Adrenal gland (tissue), 12 donors: Measurements from ENCODE around the gene TELO2. TPM values are rescaled to one million over a fixed set of nuclear protein-coding genes. Genes with fewer than 3 reads are reported as not detected.

Experiments used
- DNase-seq, 7 donors: peaks; one replicate each; pipeline ENCODE4 v3.0.0-alpha.2; 2019 to 2020
- H3K27ac ChIP-seq, 5 donors: fragments of 200-600 bp; sonication (generic) in 4 of 5; 1 replicate in 3 of 5; 2 replicates in 2 of 5; pipeline versions ENCODE4 v1.5.1 to v1.8.0; 2016 to 2020; ENCODE audit warnings: mild to moderate bottlenecking in 1 of 5
- H3K27me3 ChIP-seq: fragments of 200-600 bp; 2 replicates; pipeline ENCODE4 v1.8.0; 2021
- H3K36me3 ChIP-seq, 2 donors: fragments of 200-600 bp; replicated peaks in 1 of 2; 1 replicate in 1 of 2; 2 replicates in 1 of 2; pipeline versions ENCODE4 v1.5.1 to v1.8.0; 2018 to 2022
- H3K4me1 ChIP-seq, 2 donors: fragments of 200-600 bp; replicated peaks in 1 of 2; 1 replicate in 1 of 2; 2 replicates in 1 of 2; pipeline versions ENCODE4 v1.5.1 to v1.8.0; 2018 to 2021
- H3K4me3 ChIP-seq, 4 donors: fragments of 200-600 bp; sonication (generic) in 3 of 4; one replicate each; pipeline ENCODE4 v1.5.1; 2016 to 2018
- H3K9me3 ChIP-seq, 3 donors: fragments of 200-600 bp; sonication (generic) in 1 of 3; replicated peaks in 1 of 3; 1 replicate in 2 of 3; 2 replicates in 1 of 3; pipeline versions ENCODE4 v1.5.1 to v1.8.0; 2016 to 2021
- POLR2A ChIP-seq, 2 donors: fragments of 450-650 bp; IDR thresholded peaks; one replicate each; pipeline ENCODE4 v1.6.1; 2017; ENCODE audit warnings: antibody characterized with exemption in 2 of 2, mild to moderate bottlenecking in 2 of 2, moderate library complexity in 1 of 2
- WGBS, 4 donors: extraction: QIAGEN DNeasy Blood & Tissue Kit in 2 of 4; methylation state at CpG; one replicate each; pipeline versions ENCODE4 v1.1.5 to v1.1.7; 2013 to 2017; 5-methylcytosine and 5-hydroxymethylcytosine counted together
- intact Hi-C, 2 donors: fragments of 100-400 bp; cut with DNase I; formaldehyde crosslinking; loops; one replicate each; pipeline versions ENCODE4 v1.14.1 to v1.15.0; 2022 to 2023
- polyA plus RNA-seq, 3 donors: library from polyadenylated mRNA; stranded (reverse); fragments of 200-250 nt in 2 of 3; fragments of 350-450 nt in 1 of 3; fragmentation: Illumina TruSeq in 1 of 3; extraction: RNeasy Lipid Tissue Mini Kit (QIAGEN cat#74804) in 1 of 3; gene quantifications; one replicate each; pipeline ENCODE4 v1.2.3, GENCODE V29; 2013 to 2014
- total RNA-seq, 9 donors: library from RNA; depleted of rRNA in 4 of 9; stranded (reverse); fragments of >200 nt in 4 of 9; fragments of 120-200 nt in 1 of 9; fragmentation: NEBNext Ultra II Directional in 1 of 9; extraction: Animal tissue kit (Norgen Biotek cat#: 25700) in 1 of 9; gene quantifications; one replicate each; pipeline versions ENCODE4 v1.1.0 to v1.2.4, GENCODE V29; 2013 to 2023
- TF ChIP-seq, protein P1 (sequence below), 6 experiments: fragments of 450-650 bp in 4 of 6; fragments of 200-600 bp in 2 of 6; sonication (generic) in 1 of 6; IDR thresholded peaks; 1 replicate in 5 of 6; 2 replicates in 1 of 6; pipeline versions ENCODE4 v1.5.1 to v1.8.0; 2016 to 2021; ENCODE audit warnings: antibody characterized with exemption in 6 of 6, mild to moderate bottlenecking in 2 of 6, moderate library complexity in 1 of 6
- donor health status: healthy with polysubstance abuse.
- donor health status: Bipolar disorder and iron deficiency.
- donor health status: DM: yes; HTN: yes; CAD: no.
- donor health status: DM: no; HTN: no; CAD: no.
- donor health status: DM: no; HTN: no; CAD: no.
- donor health status: DM: yes; HTN: yes; CAD: no.

Gene TELO2
- total and polyA plus RNA-seq, 12 donors = 1.3 to 173 (median 23.7) TPM

DNA sequence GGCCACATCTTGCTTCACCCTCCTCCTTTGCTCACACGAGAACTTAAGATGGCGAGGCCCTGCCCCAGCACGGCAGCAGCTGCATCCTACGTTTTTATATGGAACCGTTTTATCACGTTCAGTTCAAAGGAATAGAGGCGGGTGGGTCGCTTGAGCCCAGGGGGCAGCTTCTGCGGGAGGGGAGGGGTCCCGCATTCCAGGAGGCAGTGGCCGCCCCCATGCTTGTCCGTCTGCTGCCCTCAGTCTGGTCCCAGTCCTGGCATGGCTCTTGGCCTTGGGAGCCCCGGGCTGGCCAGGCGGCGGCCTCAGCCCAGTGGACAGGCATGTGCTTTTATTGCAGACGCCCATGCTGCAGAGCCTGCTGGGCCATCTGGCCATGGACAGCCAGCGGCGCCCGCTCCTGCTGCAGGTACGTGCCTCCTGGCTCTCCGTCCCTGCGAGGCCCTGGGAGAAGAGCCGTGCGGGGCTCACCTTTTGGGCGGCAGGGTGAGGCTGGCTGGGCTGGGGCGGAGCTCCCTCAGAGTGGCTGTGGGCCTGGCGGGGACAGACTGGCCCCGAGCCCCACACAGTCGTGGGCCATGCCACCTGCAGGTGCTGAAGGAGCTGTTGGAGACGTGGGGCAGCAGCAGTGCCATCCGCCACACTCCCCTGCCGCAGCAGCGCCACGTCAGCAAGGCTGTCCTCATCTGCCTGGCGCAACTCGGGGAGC is 6.8 kb downstream of the TELO2 start:
- no peak for DNase-seq
- H3K36me3 ChIP-seq = peaks cover 0 to 77% of the 10 kb centered on the region in 2 donors
- intact Hi-C loops = no loop called here
- H3K4me1 ChIP-seq = no peaks in the 10 kb centered on the region
- H3K27me3 ChIP-seq = no peaks in the 10 kb centered on the region
- H3K4me3 ChIP-seq = no peak overlapping the region
- 91 to 94% (median 92%) methylated on average over 11 to 36 of the region's 36 CpGs for WGBS, 4 donors
- H3K27ac ChIP-seq = no peak overlapping the region
- no peaks in the 10 kb centered on the region for H3K9me3 ChIP-seq
- TF ChIP-seq, protein P1, sequence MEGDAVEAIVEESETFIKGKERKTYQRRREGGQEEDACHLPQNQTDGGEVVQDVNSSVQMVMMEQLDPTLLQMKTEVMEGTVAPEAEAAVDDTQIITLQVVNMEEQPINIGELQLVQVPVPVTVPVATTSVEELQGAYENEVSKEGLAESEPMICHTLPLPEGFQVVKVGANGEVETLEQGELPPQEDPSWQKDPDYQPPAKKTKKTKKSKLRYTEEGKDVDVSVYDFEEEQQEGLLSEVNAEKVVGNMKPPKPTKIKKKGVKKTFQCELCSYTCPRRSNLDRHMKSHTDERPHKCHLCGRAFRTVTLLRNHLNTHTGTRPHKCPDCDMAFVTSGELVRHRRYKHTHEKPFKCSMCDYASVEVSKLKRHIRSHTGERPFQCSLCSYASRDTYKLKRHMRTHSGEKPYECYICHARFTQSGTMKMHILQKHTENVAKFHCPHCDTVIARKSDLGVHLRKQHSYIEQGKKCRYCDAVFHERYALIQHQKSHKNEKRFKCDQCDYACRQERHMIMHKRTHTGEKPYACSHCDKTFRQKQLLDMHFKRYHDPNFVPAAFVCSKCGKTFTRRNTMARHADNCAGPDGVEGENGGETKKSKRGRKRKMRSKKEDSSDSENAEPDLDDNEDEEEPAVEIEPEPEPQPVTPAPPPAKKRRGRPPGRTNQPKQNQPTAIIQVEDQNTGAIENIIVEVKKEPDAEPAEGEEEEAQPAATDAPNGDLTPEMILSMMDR (IDR thresholded peaks at IDR 0.05) = no peak
- TF ChIP-seq POLR2A (IDR thresholded peaks at IDR 0.05) = no peak

DNA sequence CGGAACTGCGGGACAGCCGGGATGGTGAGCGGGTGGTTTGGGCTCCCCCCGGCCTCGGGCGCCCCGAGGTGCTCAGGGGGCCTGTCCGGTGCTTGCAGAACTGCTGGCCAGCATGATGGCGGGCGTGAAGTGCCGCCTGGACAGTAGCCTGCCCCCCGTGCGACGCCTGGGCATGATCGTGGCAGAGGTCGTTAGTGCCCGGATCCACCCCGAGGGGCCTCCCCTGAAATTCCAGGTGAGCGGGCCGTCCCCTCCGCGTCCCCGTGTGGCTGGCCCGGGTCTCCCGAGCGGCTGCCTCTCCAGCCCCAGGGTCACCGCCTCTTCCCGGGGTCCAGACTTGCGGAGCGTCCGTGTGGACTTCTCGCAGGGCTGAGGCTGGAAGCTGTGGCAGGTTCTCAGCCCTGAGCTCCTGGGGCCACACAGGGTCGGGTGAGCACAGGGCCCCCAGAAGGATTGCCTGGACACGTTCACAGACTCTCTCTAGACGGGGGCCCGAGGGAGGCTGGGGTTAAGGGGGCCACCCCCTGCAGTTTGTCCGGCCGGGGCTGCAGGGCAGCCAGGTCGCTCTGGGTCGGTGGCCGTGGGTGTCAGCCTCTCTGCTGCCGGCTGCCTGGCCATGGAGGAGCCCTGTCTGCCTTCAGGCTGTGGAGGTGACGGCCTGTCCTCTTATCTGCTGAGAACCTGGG is 7.4 kb downstream of the TELO2 start:
- Histone ChIP-seq H3K4me3 (no peak overlapping the region), H3K36me3 (peaks cover 0 to 70% of the 10 kb centered on the region in 2 donors), H3K9me3 (no peaks in the 10 kb centered on the region), H3K27me3 (no peaks in the 10 kb centered on the region), H3K27ac (no peak overlapping the region), H3K4me1 (no peaks in the 10 kb centered on the region)
- DNase-seq = no peak
- 80 to 93% (median 92%) methylated on average over 6 to 44 of the region's 44 CpGs for WGBS, 4 donors
- intact Hi-C loops = no loop called here
- no peak for TF ChIP-seq POLR2A (IDR thresholded peaks at IDR 0.05)
- TF ChIP-seq, protein P1 (IDR thresholded peaks at IDR 0.05) = no peak

DNA sequence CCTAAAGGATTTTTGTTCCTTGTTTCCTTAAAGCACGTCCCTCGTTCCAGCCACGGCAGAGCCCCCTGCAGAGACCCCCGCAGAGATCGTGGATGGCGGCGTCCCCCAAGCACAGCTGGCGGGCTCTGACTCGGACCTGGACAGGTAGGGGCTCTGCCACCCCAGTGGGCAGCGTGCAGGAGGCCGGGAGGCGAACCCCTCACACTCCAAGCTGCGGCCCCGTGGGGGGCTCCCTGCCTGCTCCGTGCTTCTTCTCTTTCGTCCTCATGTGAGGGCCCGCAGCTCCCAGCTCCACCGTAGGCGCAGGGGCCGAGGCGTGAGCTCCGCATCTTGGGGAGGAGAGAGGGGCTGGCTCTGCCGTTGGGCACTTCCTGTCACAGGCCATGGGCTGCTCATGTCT is 8.5 kb downstream of the TELO2 start:
- no peaks in the 10 kb centered on the region for H3K4me1 ChIP-seq
- intact Hi-C loops = no loop called here
- H3K4me3 ChIP-seq = no peak overlapping the region
- peaks cover 0 to 64% of the 10 kb centered on the region in 2 donors for H3K36me3 ChIP-seq
- 80 to 93% (median 90%) methylated on average over 3 to 23 of the region's 23 CpGs for WGBS, 4 donors
- H3K27ac ChIP-seq = no peak overlapping the region
- no peaks in the 10 kb centered on the region for H3K27me3 ChIP-seq
- no peaks in the 10 kb centered on the region for H3K9me3 ChIP-seq
- no peak for TF ChIP-seq POLR2A (IDR thresholded peaks at IDR 0.05)
- TF ChIP-seq, protein P1 (IDR thresholded peaks at IDR 0.05) = no peak
- DNase-seq = no peak

DNA sequence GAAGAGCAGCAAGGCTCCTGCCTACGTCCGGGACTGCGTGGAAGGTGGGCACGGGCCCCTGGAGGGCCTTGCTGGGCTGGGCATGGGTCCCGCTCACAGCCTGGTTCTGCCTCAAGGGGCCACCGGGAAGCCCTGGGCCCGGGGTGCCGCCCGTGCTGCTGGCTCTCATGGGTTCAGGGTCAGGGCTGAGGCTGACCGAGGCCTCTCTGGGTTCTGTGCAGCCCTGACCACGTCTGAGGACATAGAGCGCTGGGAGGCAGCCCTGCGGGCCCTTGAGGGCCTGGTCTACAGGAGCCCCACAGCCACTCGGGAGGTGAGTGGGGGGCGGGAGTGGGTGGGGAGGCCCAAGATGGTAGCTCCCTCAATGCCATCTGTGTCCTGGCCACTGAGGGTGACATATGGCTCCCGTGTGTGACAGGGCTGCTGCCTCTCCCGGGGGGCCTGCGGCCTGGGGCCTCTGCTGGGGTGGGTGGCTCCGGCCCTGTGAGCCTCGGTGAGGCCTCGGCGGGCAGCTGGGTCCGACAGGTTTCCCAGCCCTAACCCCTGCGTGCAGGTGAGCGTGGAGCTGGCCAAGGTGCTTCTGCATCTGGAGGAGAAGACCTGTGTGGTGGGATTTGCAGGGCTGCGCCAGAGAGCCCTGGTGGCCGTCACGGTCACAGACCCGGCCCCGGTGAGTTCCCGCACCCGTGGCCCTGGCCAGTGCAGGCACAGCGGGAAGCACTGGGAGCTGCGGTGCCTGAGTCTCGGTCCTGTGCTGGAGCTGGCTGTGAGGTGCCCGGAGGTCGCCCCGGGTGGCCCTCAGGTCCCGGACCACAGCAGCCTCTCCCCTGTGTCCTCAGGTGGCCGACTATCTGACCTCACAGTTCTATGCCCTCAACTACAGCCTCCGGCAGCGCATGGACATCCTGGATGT is 9.2 kb downstream of the TELO2 start:
- no peaks in the 10 kb centered on the region for H3K4me1 ChIP-seq
- no peak for DNase-seq
- H3K27me3 ChIP-seq = no peaks in the 10 kb centered on the region
- H3K9me3 ChIP-seq = no peaks in the 10 kb centered on the region
- H3K4me3 ChIP-seq = no peak overlapping the region
- 90 to 100% (median 96%) methylated on average over 7 to 42 of the region's 42 CpGs for WGBS, 4 donors
- no peak overlapping the region for H3K27ac ChIP-seq
- intact Hi-C loops = no loop called here
- peaks cover 0 to 59% of the 10 kb centered on the region in 2 donors for H3K36me3 ChIP-seq
- TF ChIP-seq, protein P1 (IDR thresholded peaks at IDR 0.05) = no peak
- no peak for TF ChIP-seq POLR2A (IDR thresholded peaks at IDR 0.05)
